SK-N-SH treated with all-trans-retinoic acid at 6 μM for 48 hours (cell line): Measurements from ENCODE around the gene PRKAG2.

Experiments
- ATAC-seq: fragments of 200-7000 bp; cut with Tn5 transposase; 3 replicates; pipeline ENCODE4 v1.9.1; 2020; ENCODE audit warnings: mild to moderate bottlenecking, moderate library complexity
- ARNTL ChIP-seq: fragments of 450-650 bp; formaldehyde crosslinking; IDR thresholded peaks from 2 replicates; pipeline ENCODE4 v1.5.0; 2020; ENCODE audit warnings: low read depth, mild to moderate bottlenecking, moderate library complexity, borderline replicate concordance
- BACH2 ChIP-seq: fragments of 250-450 bp; sonication (Bioruptor Pico); IDR thresholded peaks from 2 replicates; pipeline ENCODE4 v1.9.0; 2021; ENCODE audit warnings: mild to moderate bottlenecking, borderline replicate concordance
- CSDC2 ChIP-seq: fragments of 250-450 bp; sonication (Bioruptor Pico); IDR thresholded peaks from 2 replicates; pipeline ENCODE4 v1.5.0; 2020; ENCODE audit warnings: mild to moderate bottlenecking, moderate library complexity
- ESRRG ChIP-seq: fragments of 250-450 bp; sonication (Bioruptor Pico); IDR thresholded peaks from 2 replicates; pipeline ENCODE4 v1.6.1; 2021; ENCODE audit warnings: mild to moderate bottlenecking
- GLIS3 ChIP-seq: fragments of 250-450 bp; sonication (Bioruptor Pico); IDR thresholded peaks from 2 replicates; pipeline ENCODE4 v1.5.0; 2020; ENCODE audit warnings: mild to moderate bottlenecking, moderate library complexity
- ISL1 ChIP-seq: fragments of 250-450 bp; sonication (Bioruptor Pico); IDR thresholded peaks from 2 replicates; pipeline ENCODE4 v2.1.2; 2022; ENCODE audit warnings: mild to moderate bottlenecking, moderate library complexity
- OSR1 ChIP-seq: fragments of 250-450 bp; sonication (Bioruptor Pico); IDR thresholded peaks from 2 replicates; pipeline ENCODE4 v1.8.0; 2022; ENCODE audit warnings: moderate library complexity, mild to moderate bottlenecking, inconsistent platforms
- PPARA ChIP-seq: fragments of 250-450 bp; sonication (Bioruptor Pico); IDR thresholded peaks from 2 replicates; pipeline ENCODE4 v1.5.0; 2020; ENCODE audit warnings: mild to moderate bottlenecking, borderline replicate concordance
- RARB ChIP-seq: fragments of 250-450 bp; sonication (Bioruptor Pico); IDR thresholded peaks from 2 replicates; pipeline ENCODE4 v1.8.0; 2021; ENCODE audit warnings: mild to moderate bottlenecking, moderate library complexity
- TCF4 ChIP-seq: fragments of 250-450 bp; sonication (Bioruptor Pico); IDR thresholded peaks from 2 replicates; pipeline ENCODE4 v1.8.0; 2021; ENCODE audit warnings: mild to moderate bottlenecking, moderate library complexity, borderline replicate concordance
- TOX ChIP-seq: fragments of 250-450 bp; sonication (Bioruptor Pico); IDR thresholded peaks from 2 replicates; pipeline ENCODE4 v1.8.0; 2021; ENCODE audit warnings: mild to moderate bottlenecking, moderate library complexity, borderline replicate concordance
- ZC3H10 ChIP-seq: fragments of 250-450 bp; sonication (Bioruptor Pico); IDR thresholded peaks from 2 replicates; pipeline ENCODE4 v1.5.1; 2021; ENCODE audit warnings: mild to moderate bottlenecking, moderate library complexity
- ZFP30 ChIP-seq: fragments of 450-650 bp; formaldehyde crosslinking; IDR thresholded peaks from 2 replicates; pipeline ENCODE4 v1.5.0; 2022; ENCODE audit warnings: mild to moderate bottlenecking, moderate library complexity
- ZNF565 ChIP-seq: fragments of 450-650 bp; formaldehyde crosslinking; conservative IDR thresholded peaks from 2 replicates; pipeline ENCODE4 v1.5.0; 2020; ENCODE audit warnings: low read depth, mild to moderate bottlenecking, moderate library complexity
- TF ChIP-seq, protein P1 (sequence below): fragments of 250-450 bp; sonication (Bioruptor Pico); IDR thresholded peaks from 2 replicates; pipeline ENCODE4 v1.8.0; 2021; ENCODE audit warnings: low read depth, mild to moderate bottlenecking, moderate library complexity, borderline replicate concordance
- TF ChIP-seq, protein P2 (sequence below): fragments of 250-450 bp; sonication (Bioruptor Pico); IDR thresholded peaks from 2 replicates; pipeline ENCODE4 v1.5.1; 2020; ENCODE audit warnings: low read depth, mild to moderate bottlenecking, moderate library complexity
- TF ChIP-seq, protein P3 (sequence below): fragments of 250-450 bp; sonication (Bioruptor Pico); IDR thresholded peaks from 2 replicates; pipeline ENCODE4 v1.8.0; 2020; ENCODE audit warnings: mild to moderate bottlenecking, moderate library complexity, borderline replicate concordance
- TF ChIP-seq, protein P4 (sequence below): fragments of 250-450 bp; sonication (Bioruptor Pico); IDR thresholded peaks from 2 replicates; pipeline ENCODE4 v1.5.0; 2020; ENCODE audit warnings: mild to moderate bottlenecking, moderate library complexity
- TF ChIP-seq, protein P5 (sequence below): fragments of 250-450 bp; sonication (Bioruptor Pico); IDR thresholded peaks from 2 replicates; pipeline ENCODE4 v1.5.1; 2021; ENCODE audit warnings: mild to moderate bottlenecking, moderate library complexity

PRKAG2 gene

DNA sequence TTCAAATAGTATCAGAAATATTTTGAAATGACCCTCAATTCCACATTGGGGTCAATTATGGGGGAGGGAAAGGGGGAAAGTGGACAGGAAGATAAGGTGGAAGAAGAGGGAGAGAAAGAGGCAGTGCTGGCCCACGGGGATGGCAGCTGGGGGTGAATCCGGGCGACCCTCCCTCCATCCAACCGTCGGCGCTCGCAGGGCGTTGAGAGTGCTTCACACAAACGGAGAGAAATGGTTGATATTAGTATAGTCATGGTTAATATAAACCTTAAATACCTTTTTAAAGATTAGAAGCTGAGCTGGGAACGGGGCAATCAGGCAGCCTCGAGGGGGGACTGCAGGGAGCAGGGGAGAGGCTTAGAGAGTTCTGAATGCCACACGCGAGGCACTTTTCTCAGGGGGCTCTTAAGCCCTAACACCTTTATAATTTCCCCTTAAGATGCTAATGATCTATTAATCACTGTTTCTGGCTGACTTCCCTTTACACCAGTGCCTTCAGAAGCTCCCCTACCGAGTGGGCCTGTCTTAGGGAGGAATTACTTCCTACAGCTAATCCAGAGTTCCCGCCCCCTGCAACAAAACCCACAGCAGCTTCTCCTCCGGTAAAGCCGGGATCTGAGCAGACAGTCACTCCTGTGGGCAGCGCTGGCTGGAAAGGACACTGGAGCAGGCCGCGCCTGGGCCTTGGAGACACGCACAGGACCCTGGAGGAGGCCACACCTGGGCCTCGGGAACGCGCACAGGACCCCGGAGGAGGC, 39.5 kb downstream of the PRKAG2 start (continued):
- no peak for TF ChIP-seq TOX (CRISPR knock-in tag)
- TF ChIP-seq, protein P1, sequence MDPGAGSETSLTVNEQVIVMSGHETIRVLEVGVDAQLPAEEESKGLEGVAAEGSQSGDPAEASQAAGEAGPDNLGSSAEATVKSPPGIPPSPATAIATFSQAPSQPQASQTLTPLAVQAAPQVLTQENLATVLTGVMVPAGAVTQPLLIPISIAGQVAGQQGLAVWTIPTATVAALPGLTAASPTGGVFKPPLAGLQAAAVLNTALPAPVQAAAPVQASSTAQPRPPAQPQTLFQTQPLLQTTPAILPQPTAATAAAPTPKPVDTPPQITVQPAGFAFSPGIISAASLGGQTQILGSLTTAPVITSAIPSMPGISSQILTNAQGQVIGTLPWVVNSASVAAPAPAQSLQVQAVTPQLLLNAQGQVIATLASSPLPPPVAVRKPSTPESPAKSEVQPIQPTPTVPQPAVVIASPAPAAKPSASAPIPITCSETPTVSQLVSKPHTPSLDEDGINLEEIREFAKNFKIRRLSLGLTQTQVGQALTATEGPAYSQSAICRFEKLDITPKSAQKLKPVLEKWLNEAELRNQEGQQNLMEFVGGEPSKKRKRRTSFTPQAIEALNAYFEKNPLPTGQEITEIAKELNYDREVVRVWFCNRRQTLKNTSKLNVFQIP (CRISPR knock-in tag): no peak

DNA sequence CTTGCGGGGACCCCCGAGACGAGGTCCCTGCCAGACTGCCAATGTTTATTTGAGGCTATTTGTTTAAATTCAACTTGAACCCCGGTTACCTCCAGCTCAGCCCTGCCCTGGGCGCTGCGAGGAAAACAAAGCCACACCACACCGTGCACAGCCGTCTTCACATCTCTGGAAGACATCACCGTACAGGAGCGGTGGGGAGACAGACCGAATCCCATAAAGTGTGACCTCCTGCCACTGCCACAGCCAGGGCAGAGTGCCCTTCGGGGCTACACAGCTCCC, 40.0 kb downstream of the PRKAG2 start:
- no peak for ATAC-seq
- TF ChIP-seq ZFP30 (CRISPR knock-in tag): no peak
- TF ChIP-seq, protein P1 (CRISPR knock-in tag): no peak
- no peak for TF ChIP-seq ISL1 (CRISPR knock-in tag)
- TF ChIP-seq TOX (CRISPR knock-in tag): no peak
- TF ChIP-seq, protein P2, sequence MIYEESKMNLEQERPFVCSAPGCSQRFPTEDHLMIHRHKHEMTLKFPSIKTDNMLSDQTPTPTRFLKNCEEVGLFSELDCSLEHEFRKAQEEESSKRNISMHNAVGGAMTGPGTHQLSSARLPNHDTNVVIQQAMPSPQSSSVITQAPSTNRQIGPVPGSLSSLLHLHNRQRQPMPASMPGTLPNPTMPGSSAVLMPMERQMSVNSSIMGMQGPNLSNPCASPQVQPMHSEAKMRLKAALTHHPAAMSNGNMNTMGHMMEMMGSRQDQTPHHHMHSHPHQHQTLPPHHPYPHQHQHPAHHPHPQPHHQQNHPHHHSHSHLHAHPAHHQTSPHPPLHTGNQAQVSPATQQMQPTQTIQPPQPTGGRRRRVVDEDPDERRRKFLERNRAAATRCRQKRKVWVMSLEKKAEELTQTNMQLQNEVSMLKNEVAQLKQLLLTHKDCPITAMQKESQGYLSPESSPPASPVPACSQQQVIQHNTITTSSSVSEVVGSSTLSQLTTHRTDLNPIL (CRISPR knock-in tag): no peak
- no peak for TF ChIP-seq GLIS3 (CRISPR knock-in tag)
- TF ChIP-seq ZNF565 (CRISPR knock-in tag): no peak
- no peak for TF ChIP-seq ESRRG (CRISPR knock-in tag)
- TF ChIP-seq, protein P3, sequence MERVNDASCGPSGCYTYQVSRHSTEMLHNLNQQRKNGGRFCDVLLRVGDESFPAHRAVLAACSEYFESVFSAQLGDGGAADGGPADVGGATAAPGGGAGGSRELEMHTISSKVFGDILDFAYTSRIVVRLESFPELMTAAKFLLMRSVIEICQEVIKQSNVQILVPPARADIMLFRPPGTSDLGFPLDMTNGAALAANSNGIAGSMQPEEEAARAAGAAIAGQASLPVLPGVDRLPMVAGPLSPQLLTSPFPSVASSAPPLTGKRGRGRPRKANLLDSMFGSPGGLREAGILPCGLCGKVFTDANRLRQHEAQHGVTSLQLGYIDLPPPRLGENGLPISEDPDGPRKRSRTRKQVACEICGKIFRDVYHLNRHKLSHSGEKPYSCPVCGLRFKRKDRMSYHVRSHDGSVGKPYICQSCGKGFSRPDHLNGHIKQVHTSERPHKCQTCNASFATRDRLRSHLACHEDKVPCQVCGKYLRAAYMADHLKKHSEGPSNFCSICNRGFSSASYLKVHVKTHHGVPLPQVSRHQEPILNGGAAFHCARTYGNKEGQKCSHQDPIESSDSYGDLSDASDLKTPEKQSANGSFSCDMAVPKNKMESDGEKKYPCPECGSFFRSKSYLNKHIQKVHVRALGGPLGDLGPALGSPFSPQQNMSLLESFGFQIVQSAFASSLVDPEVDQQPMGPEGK (CRISPR knock-in tag): no peak
- TF ChIP-seq ARNTL (CRISPR knock-in tag): no peak
- TF ChIP-seq TCF4 (CRISPR knock-in tag): no peak
- no peak for TF ChIP-seq CSDC2 (CRISPR knock-in tag)
- no peak for TF ChIP-seq ZC3H10 (CRISPR knock-in tag)
- no peak for TF ChIP-seq RARB (CRISPR knock-in tag)
- no peak for TF ChIP-seq OSR1 (CRISPR knock-in tag)
- TF ChIP-seq PPARA (CRISPR knock-in tag): no peak
- TF ChIP-seq, protein P4, sequence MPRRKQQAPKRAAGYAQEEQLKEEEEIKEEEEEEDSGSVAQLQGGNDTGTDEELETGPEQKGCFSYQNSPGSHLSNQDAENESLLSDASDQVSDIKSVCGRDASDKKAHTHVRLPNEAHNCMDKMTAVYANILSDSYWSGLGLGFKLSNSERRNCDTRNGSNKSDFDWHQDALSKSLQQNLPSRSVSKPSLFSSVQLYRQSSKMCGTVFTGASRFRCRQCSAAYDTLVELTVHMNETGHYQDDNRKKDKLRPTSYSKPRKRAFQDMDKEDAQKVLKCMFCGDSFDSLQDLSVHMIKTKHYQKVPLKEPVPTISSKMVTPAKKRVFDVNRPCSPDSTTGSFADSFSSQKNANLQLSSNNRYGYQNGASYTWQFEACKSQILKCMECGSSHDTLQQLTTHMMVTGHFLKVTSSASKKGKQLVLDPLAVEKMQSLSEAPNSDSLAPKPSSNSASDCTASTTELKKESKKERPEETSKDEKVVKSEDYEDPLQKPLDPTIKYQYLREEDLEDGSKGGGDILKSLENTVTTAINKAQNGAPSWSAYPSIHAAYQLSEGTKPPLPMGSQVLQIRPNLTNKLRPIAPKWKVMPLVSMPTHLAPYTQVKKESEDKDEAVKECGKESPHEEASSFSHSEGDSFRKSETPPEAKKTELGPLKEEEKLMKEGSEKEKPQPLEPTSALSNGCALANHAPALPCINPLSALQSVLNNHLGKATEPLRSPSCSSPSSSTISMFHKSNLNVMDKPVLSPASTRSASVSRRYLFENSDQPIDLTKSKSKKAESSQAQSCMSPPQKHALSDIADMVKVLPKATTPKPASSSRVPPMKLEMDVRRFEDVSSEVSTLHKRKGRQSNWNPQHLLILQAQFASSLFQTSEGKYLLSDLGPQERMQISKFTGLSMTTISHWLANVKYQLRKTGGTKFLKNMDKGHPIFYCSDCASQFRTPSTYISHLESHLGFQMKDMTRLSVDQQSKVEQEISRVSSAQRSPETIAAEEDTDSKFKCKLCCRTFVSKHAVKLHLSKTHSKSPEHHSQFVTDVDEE: no peak
- TF ChIP-seq, protein P5, sequence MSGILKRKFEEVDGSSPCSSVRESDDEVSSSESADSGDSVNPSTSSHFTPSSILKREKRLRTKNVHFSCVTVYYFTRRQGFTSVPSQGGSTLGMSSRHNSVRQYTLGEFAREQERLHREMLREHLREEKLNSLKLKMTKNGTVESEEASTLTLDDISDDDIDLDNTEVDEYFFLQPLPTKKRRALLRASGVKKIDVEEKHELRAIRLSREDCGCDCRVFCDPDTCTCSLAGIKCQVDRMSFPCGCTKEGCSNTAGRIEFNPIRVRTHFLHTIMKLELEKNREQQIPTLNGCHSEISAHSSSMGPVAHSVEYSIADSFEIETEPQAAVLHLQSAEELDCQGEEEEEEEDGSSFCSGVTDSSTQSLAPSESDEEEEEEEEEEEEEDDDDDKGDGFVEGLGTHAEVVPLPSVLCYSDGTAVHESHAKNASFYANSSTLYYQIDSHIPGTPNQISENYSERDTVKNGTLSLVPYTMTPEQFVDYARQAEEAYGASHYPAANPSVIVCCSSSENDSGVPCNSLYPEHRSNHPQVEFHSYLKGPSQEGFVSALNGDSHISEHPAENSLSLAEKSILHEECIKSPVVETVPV (CRISPR knock-in tag): no peak
- TF ChIP-seq BACH2 (CRISPR knock-in tag): no peak
